SK-N-SH (cell line): Measurements from ENCODE around the gene DUSP28. TPM values are rescaled to one million over a fixed set of nuclear protein-coding genes. Genes with fewer than 3 reads are reported as not detected.

Experiments
- CTCF ChIA-PET: fragments of 300-600, 350-600 bp; formaldehyde crosslinking; extraction: SDS; loops from one replicate; lab custom pipeline; 2021; lab: Yijun Ruan, JAX
- POLR2A ChIA-PET: fragments of 350-600 bp; sonication (Branson Sonifier 250); formaldehyde crosslinking; extraction: SDS; loops from one replicate; lab custom pipeline; 2020; ENCODE audit warnings: antibody characterized with exemption, inconsistent platforms; lab: Yijun Ruan, JAX
- DNase-seq: peaks from one replicate; pipeline ENCODE4 v3.0.0; 2012
- H2AFZ ChIP-seq: fragments of 200-600 bp; sonication (generic); 2 replicates; pipeline ENCODE4 v1.8.1; 2016; ENCODE audit warnings: antibody characterized with exemption, mild to moderate bottlenecking, low read depth
- H3F3A ChIP-seq: fragments of 200-600 bp; sonication (generic); replicated peaks from 2 replicates; pipeline ENCODE3; 2016; ENCODE audit warnings: antibody characterized with exemption, mild to moderate bottlenecking; ENCODE audit not compliant: insufficient read depth
- H3K27ac ChIP-seq, 2 experiments: fragments of 200-500 bp in 1 of 2; fragments of 200-600 bp in 1 of 2; sonication (Bioruptor generic) in 1 of 2; sonication (generic), shearing (Covaris generic) in 1 of 2; 2 replicates each; pipeline versions ENCODE4 v1.5.1 to v1.6.1; 2014 to 2016; ENCODE audit warnings: low read depth in 2 of 2, inconsistent platforms in 1 of 2, low read length in 1 of 2, mild to moderate bottlenecking in 1 of 2, mixed read lengths in 1 of 2
- H3K27me3 ChIP-seq: fragments of 200-600 bp; sonication (generic), shearing (Covaris generic); 2 replicates; pipeline ENCODE4 v1.6.1; 2016; ENCODE audit warnings: mixed run types; ENCODE audit not compliant: insufficient read depth
- H3K36me3 ChIP-seq, 2 experiments: fragments of 200-500 bp in 1 of 2; fragments of 200-600 bp in 1 of 2; sonication (Bioruptor generic) in 1 of 2; sonication (generic) in 1 of 2; replicated peaks in 1 of 2; 2 replicates each; pipeline versions ENCODE3 to v1.5.1; 2014 to 2016; ENCODE audit warnings: low read length in 1 of 2, mild to moderate bottlenecking in 1 of 2; ENCODE audit not compliant: insufficient read depth in 2 of 2, control insufficient read depth in 1 of 2
- H3K4me1 ChIP-seq, 2 experiments: fragments of 200-500 bp in 1 of 2; fragments of 200-600 bp in 1 of 2; sonication (Bioruptor generic) in 1 of 2; sonication (generic), shearing (Covaris generic) in 1 of 2; 2 replicates each; pipeline versions ENCODE4 v1.5.1 to v1.6.1; 2014 to 2016; ENCODE audit warnings: low read depth in 1 of 2, low read length in 1 of 2, mixed run types in 1 of 2; ENCODE audit not compliant: insufficient read depth in 2 of 2, control insufficient read depth in 1 of 2
- H3K4me2 ChIP-seq: fragments of 200-600 bp; sonication (generic), shearing (Covaris generic); 2 replicates; pipeline ENCODE4 v1.6.1; 2017; ENCODE audit warnings: mixed run types
- H3K4me3 ChIP-seq, 2 experiments: fragments of 200-500 bp in 1 of 2; fragments of 200-600 bp in 1 of 2; sonication (Bioruptor generic) in 1 of 2; sonication (generic), shearing (Covaris generic) in 1 of 2; 2 replicates each; pipeline versions ENCODE4 v1.5.1 to v1.8.1; 2014 to 2016; ENCODE audit warnings: low read depth in 2 of 2, inconsistent platforms in 1 of 2, low read length in 1 of 2, mild to moderate bottlenecking in 1 of 2, mixed read lengths in 1 of 2, moderate library complexity in 1 of 2
- H3K79me2 ChIP-seq: fragments of 200-600 bp; sonication (generic); 2 replicates; pipeline ENCODE4 v1.8.1; 2017; ENCODE audit warnings: mild to moderate bottlenecking; ENCODE audit not compliant: insufficient read depth
- H3K9ac ChIP-seq: fragments of 200-600 bp; sonication (generic); 2 replicates; pipeline ENCODE4 v1.6.1; 2017; ENCODE audit warnings: mixed run types
- H3K9me2 ChIP-seq: fragments of 200-600 bp; sonication (generic); 2 replicates; pipeline ENCODE4 v1.6.1; 2017; ENCODE audit warnings: mixed run types
- H3K9me3 ChIP-seq: fragments of 200-600 bp; sonication (generic); 2 replicates; pipeline ENCODE4 v1.6.1; 2017; ENCODE audit warnings: mixed run types, mild to moderate bottlenecking, moderate library complexity
- H4K20me1 ChIP-seq: fragments of 200-600 bp; sonication (generic); 2 replicates; pipeline ENCODE4 v1.6.1; 2017; ENCODE audit warnings: mild to moderate bottlenecking, mixed run types; ENCODE audit not compliant: insufficient read depth
- CHD2 ChIP-seq: fragments of 150-350 bp; IDR thresholded peaks from 2 replicates; pipeline ENCODE4 v1.6.1; 2018; ENCODE audit warnings: low read length; ENCODE audit not compliant: partially characterized antibody
- ELF1 ChIP-seq: IDR thresholded peaks from 2 replicates; pipeline ENCODE4 v1.4.0; 2012
- EP300 ChIP-seq, 2 experiments: IDR thresholded peaks; 2 replicates each; pipeline versions ENCODE4 v1.4.0 to v1.6.1; 2012; ENCODE audit warnings: borderline replicate concordance in 1 of 2, low read depth in 1 of 2, low read length in 1 of 2
- FOSL2 ChIP-seq: IDR thresholded peaks from 2 replicates; pipeline ENCODE4 v1.4.0; 2012; ENCODE audit warnings: low read depth, mild to moderate bottlenecking, moderate library complexity, borderline replicate concordance
- FOXJ3 ChIP-seq: sonication (generic); formaldehyde crosslinking; IDR thresholded peaks from 2 replicates; pipeline ENCODE4 v1.5.1; 2020; ENCODE audit warnings: mild to moderate bottlenecking, missing genetic modification reagents
- FOXM1 ChIP-seq: IDR thresholded peaks from 2 replicates; pipeline ENCODE4 v1.4.0; 2012; ENCODE audit warnings: low read depth, mild to moderate bottlenecking
- GABPA ChIP-seq: IDR thresholded peaks from 2 replicates; pipeline ENCODE4 v1.4.0; 2012; ENCODE audit warnings: low read depth, mild to moderate bottlenecking
- GATA2 ChIP-seq: sonication (generic); formaldehyde crosslinking; IDR thresholded peaks from 2 replicates; pipeline ENCODE4 v1.5.0; 2020; ENCODE audit warnings: mild to moderate bottlenecking, missing genetic modification reagents
- IRF3 ChIP-seq: fragments of 150-350 bp; IDR thresholded peaks from 2 replicates; pipeline ENCODE4 v1.6.1; 2016; ENCODE audit warnings: mild to moderate bottlenecking, low read depth, low read length
- JUND ChIP-seq: IDR thresholded peaks from 2 replicates; pipeline ENCODE4 v1.4.0; 2012
- MAX ChIP-seq: IDR thresholded peaks from 2 replicates; pipeline ENCODE4 v1.4.0; 2012; ENCODE audit warnings: low read depth
- MXI1 ChIP-seq: IDR thresholded peaks from 2 replicates; pipeline ENCODE4 v1.6.1; 2012; ENCODE audit warnings: mild to moderate bottlenecking, low read depth, low read length, improper control_type of control experiment
- NFIC ChIP-seq: IDR thresholded peaks from 2 replicates; pipeline ENCODE4 v1.4.0; 2012; ENCODE audit warnings: borderline replicate concordance
- NRF1 ChIP-seq: IDR thresholded peaks from 2 replicates; pipeline ENCODE4 v1.6.1; 2012; ENCODE audit warnings: low read depth, mild to moderate bottlenecking, low read length
- RCOR1 ChIP-seq: fragments of 150-350 bp; IDR thresholded peaks from 2 replicates; pipeline ENCODE4 v1.6.1; 2017; ENCODE audit warnings: antibody characterized with exemption, low read length
- RFX5 ChIP-seq: IDR thresholded peaks from 2 replicates; pipeline ENCODE4 v1.6.1; 2012; ENCODE audit warnings: mild to moderate bottlenecking, improper control_type of control experiment, low read length
- RXRA ChIP-seq: IDR thresholded peaks from 2 replicates; pipeline ENCODE4 v1.4.0; 2012; ENCODE audit warnings: low read depth, mild to moderate bottlenecking, borderline replicate concordance
- SMC3 ChIP-seq: IDR thresholded peaks from 2 replicates; pipeline ENCODE4 v1.6.1; 2012; ENCODE audit warnings: low read depth, low read length, improper control_type of control experiment
- TAF1 ChIP-seq: IDR thresholded peaks from 2 replicates; pipeline ENCODE4 v1.6.1; 2012; ENCODE audit warnings: low read depth, mild to moderate bottlenecking, low read length, moderate library complexity, borderline replicate concordance
- TEAD4 ChIP-seq: IDR thresholded peaks from 2 replicates; pipeline ENCODE4 v1.4.0; 2012; ENCODE audit warnings: mild to moderate bottlenecking, borderline replicate concordance; ENCODE audit not compliant: insufficient read depth
- YY1 ChIP-seq: IDR thresholded peaks from 2 replicates; pipeline ENCODE4 v1.4.0; 2012; ENCODE audit warnings: low read depth, mild to moderate bottlenecking
- WGBS: methylation state at CpG from one replicate; pipeline ENCODE4 v1.1.6; 2017; ENCODE audit warnings: low lambda C conversion rate; 5-methylcytosine and 5-hydroxymethylcytosine counted together
- polyA plus RNA-seq, 3 experiments: library from polyadenylated mRNA; depleted of rRNA; stranded (reverse); fragments of >200 nt; gene quantifications; 2 replicates each; pipeline ENCODE4 v1.2.3, GENCODE V29; 2012
- TF ChIP-seq, protein P1 (sequence below): fragments of 150-350 bp; IDR thresholded peaks from 2 replicates; pipeline ENCODE4 v1.6.1; 2017; ENCODE audit warnings: antibody characterized with exemption, low read length, low read depth, borderline replicate concordance
- TF ChIP-seq, protein P2 (sequence below): IDR thresholded peaks from 2 replicates; pipeline ENCODE4 v1.6.1; 2012; ENCODE audit warnings: mild to moderate bottlenecking, low read depth, low read length, moderate library complexity

Gene DUSP28
- polyA plus RNA-seq, 1 of the 3 experiments (the other 2 are of a cell fraction), result 4.1 TPM

- Histone ChIP-seq H2AFZ (no peak overlapping the region), H3K4me2 (no peak overlapping the region), H3K36me3 (peaks cover 3 to 14% of the 10 kb centered on the region in 2 experiments), H4K20me1 (no peaks in the 10 kb centered on the region), H3K4me3 (no peak overlapping the region), H3K9ac (no peak overlapping the region), H3K27ac (no peak overlapping the region), H3K27me3 (no peaks in the 10 kb centered on the region), H3K4me1 (no peaks in the 10 kb centered on the region; a peak in 1 of 4 replicates), H3F3A (no peaks in the 10 kb centered on the region), H3K9me2 (no peaks in the 10 kb centered on the region), H3K9me3 (no peaks in the 10 kb centered on the region), H3K79me2 (no peaks in the 10 kb centered on the region)
- 91% methylated on average over 15 of the region's 31 CpGs for WGBS
- TF ChIP-seq EP300 (IDR thresholded peaks at IDR 0.05; ENCODE audit: borderline replicate concordance in 1 of 2, low read depth in 1 of 2, low read length in 1 of 2) (no peak), SMC3 (no peak), GATA2 (no peak), NFIC (no peak), YY1 (no peak)
- no peak for DNase-seq
- ChIA-PET CTCF (no interaction called here), POLR2A (no interaction called here)
Measured at GRCh38 chr2:240511351-240512108, 48.6 kb upstream of the DUSP28 start.

GRCh38 chr2:240512109-240512485 lies 48.1 kb upstream of the DUSP28 start:
- no peak for DNase-seq
- no peak overlapping the region for H3K27ac ChIP-seq
- no peaks in the 10 kb centered on the region; a peak in 1 of 4 replicates for H3K4me1 ChIP-seq
- no peak overlapping the region for H2AFZ ChIP-seq
- H3K9ac ChIP-seq, result no peak overlapping the region
- H4K20me1 ChIP-seq, result no peaks in the 10 kb centered on the region
- H3K36me3 ChIP-seq, result peaks cover 3 to 14% of the 10 kb centered on the region in 2 experiments
- H3K4me3 ChIP-seq, result no peak overlapping the region
- no peaks in the 10 kb centered on the region for H3K9me3 ChIP-seq
- ChIA-PET POLR2A (no interaction called here), CTCF (no interaction called here)
- no peaks in the 10 kb centered on the region for H3K79me2 ChIP-seq
- no peak for TF ChIP-seq MXI1
- TF ChIP-seq TEAD4, result no peak
- no peak for TF ChIP-seq NRF1
- TF ChIP-seq, protein P1, sequence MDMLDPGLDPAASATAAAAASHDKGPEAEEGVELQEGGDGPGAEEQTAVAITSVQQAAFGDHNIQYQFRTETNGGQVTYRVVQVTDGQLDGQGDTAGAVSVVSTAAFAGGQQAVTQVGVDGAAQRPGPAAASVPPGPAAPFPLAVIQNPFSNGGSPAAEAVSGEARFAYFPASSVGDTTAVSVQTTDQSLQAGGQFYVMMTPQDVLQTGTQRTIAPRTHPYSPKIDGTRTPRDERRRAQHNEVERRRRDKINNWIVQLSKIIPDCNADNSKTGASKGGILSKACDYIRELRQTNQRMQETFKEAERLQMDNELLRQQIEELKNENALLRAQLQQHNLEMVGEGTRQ, result no peak
- TF ChIP-seq ELF1, result no peak
- no peak for TF ChIP-seq NFIC
- no peak for TF ChIP-seq FOSL2
- no peak for TF ChIP-seq FOXJ3 (CRISPR knock-in tag)
- no peak for TF ChIP-seq CHD2
- no peak for TF ChIP-seq RCOR1
- TF ChIP-seq GABPA, result no peak
- no peak for TF ChIP-seq YY1
- no peak for TF ChIP-seq IRF3
- TF ChIP-seq TAF1, result no peak
- TF ChIP-seq JUND, result no peak
- TF ChIP-seq MAX, result no peak
- no peak for TF ChIP-seq RXRA
- TF ChIP-seq RFX5, result no peak
- no peak for TF ChIP-seq FOXM1
- TF ChIP-seq, protein P2, sequence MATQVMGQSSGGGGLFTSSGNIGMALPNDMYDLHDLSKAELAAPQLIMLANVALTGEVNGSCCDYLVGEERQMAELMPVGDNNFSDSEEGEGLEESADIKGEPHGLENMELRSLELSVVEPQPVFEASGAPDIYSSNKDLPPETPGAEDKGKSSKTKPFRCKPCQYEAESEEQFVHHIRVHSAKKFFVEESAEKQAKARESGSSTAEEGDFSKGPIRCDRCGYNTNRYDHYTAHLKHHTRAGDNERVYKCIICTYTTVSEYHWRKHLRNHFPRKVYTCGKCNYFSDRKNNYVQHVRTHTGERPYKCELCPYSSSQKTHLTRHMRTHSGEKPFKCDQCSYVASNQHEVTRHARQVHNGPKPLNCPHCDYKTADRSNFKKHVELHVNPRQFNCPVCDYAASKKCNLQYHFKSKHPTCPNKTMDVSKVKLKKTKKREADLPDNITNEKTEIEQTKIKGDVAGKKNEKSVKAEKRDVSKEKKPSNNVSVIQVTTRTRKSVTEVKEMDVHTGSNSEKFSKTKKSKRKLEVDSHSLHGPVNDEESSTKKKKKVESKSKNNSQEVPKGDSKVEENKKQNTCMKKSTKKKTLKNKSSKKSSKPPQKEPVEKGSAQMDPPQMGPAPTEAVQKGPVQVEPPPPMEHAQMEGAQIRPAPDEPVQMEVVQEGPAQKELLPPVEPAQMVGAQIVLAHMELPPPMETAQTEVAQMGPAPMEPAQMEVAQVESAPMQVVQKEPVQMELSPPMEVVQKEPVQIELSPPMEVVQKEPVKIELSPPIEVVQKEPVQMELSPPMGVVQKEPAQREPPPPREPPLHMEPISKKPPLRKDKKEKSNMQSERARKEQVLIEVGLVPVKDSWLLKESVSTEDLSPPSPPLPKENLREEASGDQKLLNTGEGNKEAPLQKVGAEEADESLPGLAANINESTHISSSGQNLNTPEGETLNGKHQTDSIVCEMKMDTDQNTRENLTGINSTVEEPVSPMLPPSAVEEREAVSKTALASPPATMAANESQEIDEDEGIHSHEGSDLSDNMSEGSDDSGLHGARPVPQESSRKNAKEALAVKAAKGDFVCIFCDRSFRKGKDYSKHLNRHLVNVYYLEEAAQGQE, result no peak
- TF ChIP-seq, all 33 proteins: peak for 0
- no peaks in the 10 kb centered on the region for H3K9me2 ChIP-seq
- 86% methylated on average over 4 of the region's 11 CpGs for WGBS
- H3K4me2 ChIP-seq, result no peak overlapping the region
- no peaks in the 10 kb centered on the region for H3K27me3 ChIP-seq
- H3F3A ChIP-seq, result no peaks in the 10 kb centered on the region
